Activated CD4-positive, CD25-positive, alpha-beta regulatory T cell treated with anti-CD3 and anti-CD28 coated beads, Interleukin-2, amount 50 U/mL, for 16 hours (primary cell): ENCODE measurements around the gene E2F4.

Source experiments
- DNase-seq: peaks from one replicate; pipeline ENCODE4 v3.0.0-alpha.2; 2020; ENCODE audit warnings: low read depth, low spot score

Gene E2F4

GRCh38 chr16:67157892-67158635 lies 33.9 kb upstream of the E2F4 start:
- no peak for DNase-seq

GRCh38 chr16:67158637-67159600 lies 33.0 kb upstream of the E2F4 start:
- peak; percentile 55 for DNase-seq

GRCh38 chr16:67161595-67162058 lies 30.3 kb upstream of the E2F4 start:
- no peak for DNase-seq

- no peak for DNase-seq
Measured at GRCh38 chr16:67162506-67163163, 29.3 kb upstream of the E2F4 start.

- DNase-seq: no peak
Measured at GRCh38 chr16:67163164-67163998, 28.6 kb upstream of the E2F4 start.

- DNase-seq: no peak
Measured at GRCh38 chr16:67163999-67164558, 27.9 kb upstream of the E2F4 start.

GRCh38 chr16:67164599-67165061 lies 27.3 kb upstream of the E2F4 start, which contains the start of gene HSF4:
TSS of gene HSF4 (plus strand) at chr16:67164745. CDS start at chr16:67164812, 67 bp downstream.
- no peak for DNase-seq

GRCh38 chr16:67165121-67166078 lies 26.6 kb upstream of the E2F4 start:
- no peak for DNase-seq

- DNase-seq: no peak
Measured at GRCh38 chr16:67166110-67166547, 25.8 kb upstream of the E2F4 start.

- no peak for DNase-seq
Measured at GRCh38 chr16:67166598-67167168, 25.3 kb upstream of the E2F4 start.

- DNase-seq: no peak
Measured at GRCh38 chr16:67167588-67167987, 24.4 kb upstream of the E2F4 start.

GRCh38 chr16:67169011-67169451 lies 22.9 kb upstream of the E2F4 start:
- no peak for DNase-seq

GRCh38 chr16:67169642-67170167 lies 22.2 kb upstream of the E2F4 start:
- no peak for DNase-seq

GRCh38 chr16:67170168-67170948 lies 21.6 kb upstream of the E2F4 start, which contains the start of gene NOL3:
TSS of gene NOL3 (plus strand) at chr16:67170538.
- DNase-seq: no peak

GRCh38 chr16:67170949-67171649 lies 20.9 kb upstream of the E2F4 start:
- DNase-seq: no peak

GRCh38 chr16:67173323-67173722 lies 18.6 kb upstream of the E2F4 start:
- no peak for DNase-seq
